ENCODE results near the gene UBE2J1. TPM values are rescaled to one million over a fixed set of nuclear protein-coding genes. Genes with fewer than 3 reads are reported as not detected.

UBE2J1 gene
- total RNA-seq, 1 donor from 2014 or later, result 13.1 TPM

DNA sequence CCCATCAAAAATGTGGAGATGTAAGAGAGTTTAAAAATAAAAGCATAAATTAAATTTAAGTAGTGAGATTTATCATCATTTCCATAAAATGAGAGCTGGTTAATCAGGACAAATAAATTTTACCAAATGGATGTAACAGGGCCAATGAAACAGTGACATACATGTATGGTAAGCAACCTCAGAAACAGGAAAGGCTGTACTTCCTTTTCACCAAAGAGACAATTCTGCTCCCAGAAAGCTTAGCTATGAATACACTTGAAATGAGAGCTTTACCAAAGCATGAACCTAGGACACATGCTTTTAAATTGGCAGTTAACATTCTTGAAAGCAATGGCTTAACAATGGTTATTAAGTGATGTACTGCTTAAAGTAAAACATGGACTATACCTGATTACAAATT is 12.1 kb upstream of the UBE2J1 start:
- intact Hi-C loops (cut with micrococcal nuclease), result loop anchor here (10.0 kb wide), 1 partner anchor 50 kb away; the partner anchor contains the start of gene GABRR2
- Histone ChIP-seq H3K36me3 (no peaks in the 10 kb centered on the region), H3K27me3 (ENCODE audit: low read depth) (no peaks in the 10 kb centered on the region), H3K4me1 (peaks cover 36% of the 10 kb centered on the region), H3K27ac (replicated peaks) (peak overlapping the region; percentile 21), H3K9me3 (replicated peaks) (no peaks in the 10 kb centered on the region), H3K4me3 (no peak overlapping the region)
- DNase-seq, result no peak
- TF ChIP-seq CTCF (IDR thresholded peaks at IDR 0.05; ENCODE audit: borderline replicate concordance), result no peak

GRCh38 chr6:89361171-89361570 is 8.6 kb upstream of the UBE2J1 start:
- Histone ChIP-seq H3K27me3 (ENCODE audit: low read depth) (no peaks in the 10 kb centered on the region), H3K27ac (replicated peaks) (no peak overlapping the region), H3K4me3 (no peak overlapping the region), H3K36me3 (no peaks in the 10 kb centered on the region), H3K4me1 (peaks cover 18% of the 10 kb centered on the region), H3K9me3 (replicated peaks) (no peaks in the 10 kb centered on the region)
- intact Hi-C loops (cut with micrococcal nuclease), result loop anchor here (10.0 kb wide), 1 partner anchor 46 kb away; the partner anchor contains the start of gene GABRR2
- no peak for DNase-seq
- TF ChIP-seq CTCF (IDR thresholded peaks at IDR 0.05; ENCODE audit: borderline replicate concordance), result no peak

DNA sequence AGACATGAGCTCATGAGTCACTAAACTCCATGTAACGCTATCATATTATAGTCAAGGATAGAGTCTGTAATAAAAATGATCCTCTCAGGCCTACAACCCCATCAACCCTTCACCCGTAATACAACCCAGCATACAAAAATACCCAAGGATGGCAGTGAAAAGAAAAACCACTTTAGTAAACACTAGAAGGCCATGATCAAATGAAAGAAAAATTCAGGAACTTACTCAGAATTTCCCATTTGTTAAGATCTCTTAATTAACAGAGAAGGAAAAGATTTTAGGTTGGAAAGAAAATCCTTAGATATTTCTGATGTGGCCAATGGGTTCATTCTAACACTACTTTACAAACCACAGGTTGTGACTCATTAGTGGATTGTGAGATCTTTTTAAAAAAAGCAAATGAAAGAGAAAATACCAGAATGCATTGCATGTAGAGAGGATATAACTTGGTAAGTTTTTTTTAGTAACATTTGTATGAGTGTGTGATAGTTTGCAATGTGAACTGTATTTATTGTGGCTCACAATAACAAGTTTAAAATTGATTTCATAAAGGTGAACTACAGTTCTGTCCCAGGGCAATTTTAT is 8.0 kb upstream of the UBE2J1 start:
- no peaks in the 10 kb centered on the region for H3K9me3 ChIP-seq (replicated peaks)
- no peak overlapping the region for H3K4me3 ChIP-seq
- no peak for DNase-seq
- no peaks in the 10 kb centered on the region for H3K36me3 ChIP-seq
- intact Hi-C loops (cut with micrococcal nuclease), result loop anchor here (10.0 kb wide), 1 partner anchor 46 kb away; the partner anchor contains the start of gene GABRR2
- TF ChIP-seq CTCF (IDR thresholded peaks at IDR 0.05; ENCODE audit: borderline replicate concordance), result no peak
- no peaks in the 10 kb centered on the region for H3K27me3 ChIP-seq (ENCODE audit: low read depth)
- peaks cover 12% of the 10 kb centered on the region for H3K4me1 ChIP-seq
- no peak overlapping the region for H3K27ac ChIP-seq (replicated peaks)

DNA sequence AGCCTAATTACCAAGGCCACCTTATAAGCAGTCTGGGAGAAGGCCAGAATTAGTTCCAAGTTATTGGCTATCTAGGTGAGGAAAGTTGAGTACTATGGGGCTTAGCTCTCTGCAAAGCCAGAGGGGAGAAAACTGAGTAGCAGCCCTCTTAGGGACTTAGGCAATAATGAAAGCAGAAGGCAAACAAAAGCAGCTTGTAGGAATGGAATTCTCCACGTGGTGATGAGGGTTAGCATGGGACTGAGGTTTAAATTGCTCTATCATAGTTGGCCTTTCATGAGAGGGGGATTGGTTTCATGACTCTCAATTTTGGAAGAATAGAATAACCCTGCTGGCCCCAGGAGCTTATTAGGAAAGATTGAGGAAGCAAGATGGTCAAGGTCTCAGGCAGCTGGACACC is 7.0 kb upstream of the UBE2J1 start:
- Histone ChIP-seq H3K4me3 (no peak overlapping the region), H3K9me3 (replicated peaks) (no peaks in the 10 kb centered on the region), H3K27ac (replicated peaks) (no peak overlapping the region), H3K36me3 (no peaks in the 10 kb centered on the region), H3K27me3 (ENCODE audit: low read depth) (no peaks in the 10 kb centered on the region), H3K4me1 (peaks cover 4% of the 10 kb centered on the region)
- TF ChIP-seq CTCF (IDR thresholded peaks at IDR 0.05; ENCODE audit: borderline replicate concordance), result no peak
- no peak for DNase-seq
- intact Hi-C loops (cut with micrococcal nuclease), result no loop called here

- intact Hi-C loops (cut with micrococcal nuclease), result no loop called here
- Histone ChIP-seq H3K27me3 (ENCODE audit: low read depth) (no peaks in the 10 kb centered on the region), H3K4me3 (peak overlapping the region; percentile 49), H3K9me3 (replicated peaks) (no peaks in the 10 kb centered on the region), H3K4me1 (peaks cover 1% of the 10 kb centered on the region), H3K27ac (replicated peaks) (peak overlapping the region; percentile 44), H3K36me3 (no peaks in the 10 kb centered on the region)
- no peak for DNase-seq
- no peak for TF ChIP-seq CTCF (IDR thresholded peaks at IDR 0.05; ENCODE audit: borderline replicate concordance)
Observed at GRCh38 chr6:89357390-89357789, 4.9 kb upstream of the UBE2J1 start.

All from left ventricle myocardium inferior (tissue), 1 donor.